Stimulated activated CD4-positive, alpha-beta T cell treated with anti-CD3 and anti-CD28 coated beads, Interleukin-15, amount 100 ng/mL, for 24 hours (primary cell): Measurements from ENCODE around the gene ARRDC1.
"Not testable (repeated sequence)": the region's sequence is repeated elsewhere in the genome, so short reads cannot be mapped to it uniquely, and the experiment has no call there.

Experiments used
- DNase-seq: peaks from one replicate; pipeline ENCODE4 v3.0.0-alpha.2; 2020

Gene ARRDC1, protein sequence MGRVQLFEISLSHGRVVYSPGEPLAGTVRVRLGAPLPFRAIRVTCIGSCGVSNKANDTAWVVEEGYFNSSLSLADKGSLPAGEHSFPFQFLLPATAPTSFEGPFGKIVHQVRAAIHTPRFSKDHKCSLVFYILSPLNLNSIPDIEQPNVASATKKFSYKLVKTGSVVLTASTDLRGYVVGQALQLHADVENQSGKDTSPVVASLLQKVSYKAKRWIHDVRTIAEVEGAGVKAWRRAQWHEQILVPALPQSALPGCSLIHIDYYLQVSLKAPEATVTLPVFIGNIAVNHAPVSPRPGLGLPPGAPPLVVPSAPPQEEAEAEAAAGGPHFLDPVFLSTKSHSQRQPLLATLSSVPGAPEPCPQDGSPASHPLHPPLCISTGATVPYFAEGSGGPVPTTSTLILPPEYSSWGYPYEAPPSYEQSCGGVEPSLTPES

DNA sequence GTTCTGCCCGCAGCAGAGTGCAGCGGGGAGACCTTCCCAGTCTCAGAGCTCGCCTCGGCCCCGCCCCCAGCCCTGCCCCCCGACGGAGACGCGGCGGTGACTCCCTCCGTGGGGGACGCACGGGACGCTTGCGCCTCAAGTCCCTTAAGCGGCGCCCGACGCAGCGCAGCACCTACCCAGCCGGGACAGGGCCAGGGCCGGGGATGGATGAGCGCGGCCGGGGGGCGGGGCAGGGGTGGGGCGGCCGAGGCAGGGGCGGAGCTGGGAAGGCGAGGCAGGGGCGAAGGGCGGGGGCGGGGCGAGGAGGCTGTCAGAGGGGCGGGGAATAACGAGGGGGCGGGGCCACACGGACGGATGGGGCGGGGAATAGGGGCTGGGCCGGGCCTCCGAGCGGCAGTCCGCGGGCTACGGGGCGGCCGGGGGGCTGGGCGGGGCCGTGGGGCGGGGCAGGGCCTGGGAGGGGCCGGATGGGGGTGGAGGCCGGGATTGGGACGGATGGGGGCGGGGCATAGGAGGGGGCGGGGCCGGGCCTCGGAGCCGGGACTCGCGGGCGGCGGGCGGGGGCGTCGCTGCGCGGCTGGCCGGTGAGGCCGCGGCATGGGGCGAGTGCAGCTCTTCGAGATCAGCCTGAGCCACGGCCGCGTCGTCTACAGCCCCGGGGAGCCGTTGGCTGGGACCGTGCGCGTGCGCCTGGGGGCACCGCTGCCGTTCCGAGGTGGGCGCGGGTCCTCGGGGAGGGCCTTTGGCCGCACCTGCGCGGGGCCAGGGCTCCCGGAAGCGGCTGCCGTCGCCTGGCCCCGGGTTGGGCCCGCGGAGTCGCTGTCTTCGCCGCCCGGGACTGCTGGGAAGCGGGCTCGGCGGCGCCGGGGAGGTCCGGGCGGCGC, at the start of gene ARRDC1:
Gene ARRDC1 (plus strand): TSS at position 566 of the 884 bp plus-strand sequence. CDS start 32 bp downstream, at position 598.
- peak; percentile 94 for DNase-seq

DNA sequence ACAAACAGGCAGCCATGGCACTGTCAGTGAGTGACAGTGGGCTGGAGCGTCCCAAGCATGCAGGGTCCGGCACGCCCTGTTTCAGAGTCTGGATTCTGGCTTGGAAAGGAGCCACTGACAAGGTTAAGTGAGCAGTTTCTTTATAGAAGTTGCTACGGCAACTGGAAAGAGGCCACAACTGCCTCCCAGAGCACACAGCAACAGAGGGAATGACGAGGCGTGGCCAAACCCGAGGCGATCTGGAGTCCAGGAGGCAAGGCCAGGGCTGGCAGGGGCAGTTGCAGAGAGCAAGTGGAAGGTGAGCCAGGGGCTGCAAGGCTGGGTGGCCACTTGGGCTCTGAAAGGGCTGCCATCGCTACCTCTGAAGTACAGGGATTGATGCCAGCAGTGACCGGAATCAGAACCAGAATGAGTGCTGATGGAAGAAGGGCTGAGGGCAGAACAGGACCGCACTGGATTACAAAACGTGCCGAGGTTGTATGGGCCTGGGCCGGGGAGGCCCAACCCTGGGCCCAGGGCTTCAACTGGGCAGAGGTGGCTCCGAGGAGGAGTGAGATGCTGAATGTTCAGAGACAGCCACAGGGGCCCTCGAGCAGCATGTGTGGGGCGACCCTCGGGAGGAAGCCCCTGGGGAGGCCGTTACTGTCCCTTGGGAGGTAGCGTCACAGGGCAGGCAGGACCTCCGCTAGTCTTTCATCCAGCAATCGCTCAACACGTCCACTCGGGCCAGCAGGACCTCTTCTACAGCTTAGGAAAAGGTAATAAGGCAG, 49.2 kb upstream of the ARRDC1 start:
- no peak for DNase-seq

DNA sequence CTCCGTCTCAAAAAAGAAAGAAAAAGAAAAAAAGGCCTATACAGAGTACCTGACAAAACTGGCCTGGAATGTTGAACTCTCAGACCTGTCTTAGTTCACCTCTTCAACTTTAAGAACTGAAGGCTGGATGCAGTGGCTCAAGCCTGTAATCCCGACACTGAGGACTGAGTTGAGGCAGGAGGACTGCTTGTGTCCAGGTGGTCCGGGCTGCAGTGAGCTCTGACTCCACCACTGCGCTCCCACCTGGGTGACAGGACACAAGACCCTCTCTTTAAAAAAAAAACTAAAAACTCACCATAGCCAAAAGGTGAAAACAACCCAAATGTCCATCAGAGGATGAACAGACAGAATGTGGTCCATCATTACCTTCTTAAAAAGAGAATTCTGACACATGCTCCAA, 47.4 kb upstream of the ARRDC1 start:
- DNase-seq, result no peak

DNA sequence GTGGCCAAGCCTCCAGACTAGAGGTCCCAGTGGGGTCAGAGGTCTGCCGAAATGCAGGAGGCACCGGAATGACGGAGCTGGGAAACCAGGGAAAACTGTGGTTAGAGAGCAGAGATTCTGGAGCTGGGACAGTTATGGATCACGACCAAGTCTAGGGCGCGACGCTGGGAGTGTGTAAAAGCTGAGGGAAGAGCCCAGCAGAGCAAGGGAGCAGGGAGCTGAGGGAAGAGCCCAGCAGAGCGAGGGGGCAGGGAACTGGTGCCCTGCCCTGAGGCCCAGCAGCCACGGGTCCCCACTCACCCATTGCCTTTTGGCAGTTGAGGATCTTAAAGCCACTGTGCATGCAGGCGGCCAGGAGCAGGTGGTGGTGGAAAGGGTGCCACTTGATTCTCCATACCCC, 41.4 kb upstream of the ARRDC1 start:
- no peak for DNase-seq

DNA sequence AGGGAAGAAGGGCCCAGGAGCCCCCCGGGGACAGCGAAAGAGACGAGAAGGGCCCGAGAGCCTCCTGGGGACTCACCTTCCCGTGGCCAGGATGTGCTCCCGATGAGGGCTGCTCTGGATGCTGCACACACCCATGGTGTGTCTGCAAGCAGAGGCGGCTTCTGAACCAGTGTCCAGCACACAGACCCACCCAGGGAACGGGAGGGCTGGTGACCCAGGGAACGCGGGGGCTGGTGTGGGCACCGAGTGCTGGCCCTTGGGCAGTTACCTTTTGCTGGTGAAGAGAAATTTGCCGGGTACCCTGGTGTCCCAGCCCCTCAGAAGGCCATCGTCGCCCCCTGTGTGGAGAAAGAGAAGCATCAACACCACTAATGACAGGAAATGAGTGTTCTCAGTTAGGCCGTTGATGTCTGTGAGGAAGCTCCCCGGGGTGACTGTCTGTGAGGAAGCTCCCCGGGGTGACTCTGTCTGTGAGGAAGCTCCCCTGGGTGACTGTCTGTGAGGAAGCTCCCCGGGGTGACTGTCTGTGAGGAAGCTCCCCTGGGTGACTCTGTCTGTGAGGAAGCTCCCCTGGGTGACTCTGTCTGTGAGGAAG, 40.6 kb upstream of the ARRDC1 start:
- no peak for DNase-seq

DNA sequence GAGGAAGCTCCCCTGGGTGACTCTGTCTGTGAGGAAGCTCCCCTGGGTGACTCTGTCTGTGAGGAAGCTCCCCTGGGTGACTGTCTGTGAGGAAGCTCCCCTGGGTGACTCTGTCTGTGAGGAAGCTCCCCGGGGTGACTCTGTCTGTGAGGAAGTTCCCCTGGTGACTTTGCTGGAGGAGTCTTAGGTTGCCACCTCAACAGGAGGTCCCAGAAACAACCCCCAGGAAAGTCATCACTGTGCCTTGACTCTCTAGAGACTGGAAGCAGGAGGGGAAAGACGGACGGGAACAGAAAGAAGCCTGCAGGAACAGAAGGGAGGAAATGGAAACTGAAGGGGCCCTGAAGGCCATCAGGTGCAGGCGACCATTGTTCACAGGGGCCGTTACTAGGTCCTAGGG, 37.0 kb upstream of the ARRDC1 start:
- DNase-seq, result not testable (repeated sequence)

- no peak for DNase-seq
Measured at GRCh38 chr9:137569609-137570203, 35.8 kb upstream of the ARRDC1 start.

- no peak for DNase-seq
Measured at GRCh38 chr9:137570566-137570965, 34.9 kb upstream of the ARRDC1 start.

DNA sequence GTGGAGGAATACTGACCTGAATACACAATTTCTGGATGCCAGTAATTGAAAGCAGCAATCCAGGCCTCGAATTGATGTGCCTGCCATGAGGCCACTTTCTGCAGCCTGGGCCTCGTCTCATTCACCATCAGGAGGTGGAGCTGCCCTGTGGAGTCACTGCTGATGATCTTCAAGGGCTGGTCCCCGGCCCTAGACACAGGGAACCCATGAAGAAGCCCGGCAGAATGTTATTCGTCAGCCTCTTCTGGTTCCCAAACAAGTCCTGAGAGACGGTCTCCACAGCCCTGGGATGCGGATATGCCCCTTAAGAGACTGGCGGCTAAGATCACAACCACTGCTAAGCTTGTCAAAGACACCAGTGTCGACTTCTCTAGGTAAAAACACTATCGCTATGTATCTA, 31.3 kb upstream of the ARRDC1 start:
- DNase-seq, result no peak

DNA sequence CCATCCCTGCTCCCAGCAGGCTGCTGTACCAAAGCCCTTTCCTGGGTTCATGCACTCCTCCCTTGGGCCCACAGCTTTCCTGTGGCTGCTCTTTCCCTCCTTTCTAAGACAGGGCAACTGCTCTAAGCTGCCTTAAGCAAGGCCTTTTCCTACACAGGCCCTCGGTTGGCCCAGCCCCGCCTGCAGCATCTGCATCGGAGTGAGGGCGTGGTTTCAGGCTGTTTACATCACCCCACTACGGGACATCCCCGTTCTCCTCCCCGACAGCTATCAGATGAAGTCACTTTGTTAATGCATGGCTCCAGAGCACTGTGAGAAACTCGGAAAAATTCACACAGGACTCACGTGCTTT, 30.1 kb upstream of the ARRDC1 start:
- no peak for DNase-seq

DNA sequence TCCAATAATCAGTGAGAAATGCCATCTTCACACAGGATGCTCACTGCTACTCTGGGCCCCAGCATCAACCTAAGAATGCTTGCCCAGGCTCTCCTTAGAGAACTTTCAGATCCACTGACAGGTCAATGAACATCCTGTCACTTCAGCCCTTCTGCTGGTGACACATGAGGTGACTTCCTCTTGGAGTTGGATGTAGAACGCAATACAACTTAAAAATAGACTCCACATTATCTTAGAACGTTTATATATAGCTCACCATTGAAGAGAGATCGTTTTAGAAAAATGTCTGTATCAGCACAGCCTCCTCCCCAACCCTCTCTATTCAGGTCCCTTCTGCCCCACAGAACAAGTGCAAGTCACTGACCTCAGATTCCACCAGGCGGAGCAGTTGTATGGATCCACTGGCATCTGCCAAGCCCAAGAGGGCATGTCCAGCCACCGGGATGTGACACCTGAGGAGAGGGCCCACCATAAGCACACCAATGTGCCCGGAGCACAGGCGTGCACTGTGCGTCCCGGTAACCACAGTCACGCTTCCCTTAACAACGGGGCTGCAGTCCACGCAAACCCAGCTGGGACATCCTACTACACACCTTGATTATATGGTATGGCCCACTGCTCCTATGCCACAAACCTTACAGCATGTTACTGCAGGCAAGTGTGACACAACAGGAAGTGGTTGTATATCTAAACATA, 29.6 kb upstream of the ARRDC1 start:
- no peak for DNase-seq

- DNase-seq, result peak; percentile 98
Measured at GRCh38 chr9:137578518-137579258, 26.8 kb upstream of the ARRDC1 start, which contains the start of gene DPH7. Gene DPH7, minus strand, starts transcription at chr9:137578925. Its CDS starts 148 bp downstream, at chr9:137578777.

DNA sequence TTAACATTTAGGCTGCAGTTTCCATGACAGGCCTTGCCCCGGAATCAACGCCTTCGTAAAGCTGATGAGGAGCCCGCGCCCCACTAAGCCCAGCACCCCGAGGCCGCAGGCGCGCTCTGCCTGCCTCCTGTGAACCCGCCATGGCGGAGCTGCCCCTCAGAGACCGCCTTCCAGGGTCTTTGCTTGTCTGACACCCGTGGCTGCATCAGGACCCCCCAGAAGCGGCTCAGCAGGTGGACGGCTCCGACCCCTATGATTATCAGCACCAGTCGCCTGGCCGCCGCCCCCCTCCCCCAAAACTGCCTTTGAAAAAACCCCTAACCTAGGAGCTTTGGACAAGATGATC, 26.3 kb upstream of the ARRDC1 start:
- DNase-seq, result no peak

- DNase-seq, result no peak
Measured at GRCh38 chr9:137580209-137580953, 25.1 kb upstream of the ARRDC1 start.

DNA sequence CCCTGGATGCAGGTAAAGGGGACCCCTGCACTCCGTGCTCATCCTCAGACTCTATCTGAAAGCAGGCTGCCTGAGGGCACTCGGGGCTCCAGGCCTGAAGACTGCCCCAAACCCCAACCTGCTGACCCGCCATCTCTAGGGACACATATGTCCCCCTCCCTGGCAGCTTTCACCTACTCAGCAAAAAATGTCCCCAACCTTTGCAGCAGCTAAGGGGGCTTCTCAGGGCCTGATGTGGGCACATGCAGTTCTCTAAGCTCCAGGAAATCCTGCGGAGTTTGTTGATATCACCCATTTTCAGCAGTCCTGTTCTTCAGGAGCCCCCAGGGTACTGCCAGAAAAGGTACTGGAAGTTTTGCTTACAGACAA, 24.5 kb upstream of the ARRDC1 start:
- DNase-seq, result no peak

DNA sequence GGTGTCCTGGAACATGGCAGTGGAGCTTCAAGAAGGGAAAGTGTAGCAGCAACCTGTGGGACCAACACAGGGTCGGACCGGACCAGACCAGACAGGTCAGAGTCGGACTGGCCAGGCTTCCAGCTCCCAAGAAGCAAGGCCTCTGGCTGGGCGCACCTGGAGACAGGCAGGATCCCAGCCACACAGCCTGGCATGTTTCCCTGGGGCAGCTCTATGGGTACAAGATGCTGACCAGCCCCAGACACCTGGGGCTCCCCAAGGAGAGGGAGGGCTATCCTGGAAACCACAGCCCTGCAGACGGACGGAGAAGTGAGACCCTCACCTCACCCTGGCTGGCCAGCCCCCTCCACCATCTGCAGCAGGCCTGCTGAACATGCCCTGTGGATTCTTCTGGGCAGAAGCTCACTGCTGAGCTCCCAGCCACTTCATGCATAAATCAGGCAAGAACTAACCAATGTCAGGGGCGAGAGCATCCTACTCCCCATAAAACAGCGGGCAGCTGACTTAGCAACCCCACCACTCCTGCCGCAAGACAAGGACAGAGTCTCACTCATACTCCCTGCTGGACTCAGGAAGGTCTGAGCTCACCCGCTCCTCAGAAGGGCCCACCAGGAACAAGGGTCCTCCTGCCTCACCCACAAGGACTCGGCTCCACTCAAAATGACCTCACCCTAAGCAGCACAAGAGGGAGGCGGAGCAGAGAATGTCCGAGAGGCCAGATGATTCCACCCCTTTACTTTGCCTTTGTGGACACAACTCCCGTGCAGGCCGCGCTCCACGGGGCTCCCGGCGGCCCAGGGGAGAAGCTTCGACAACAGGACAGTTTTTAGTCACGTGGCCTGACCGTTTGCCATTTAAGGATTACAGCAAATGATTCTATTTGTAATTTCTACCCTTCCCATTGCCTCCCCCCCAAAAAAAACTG, 23.9 kb upstream of the ARRDC1 start:
- DNase-seq, result no peak

GRCh38 chr9:137582286-137582860, 23.1 kb upstream of the ARRDC1 start:
- DNase-seq, result peak; percentile 32

GRCh38 chr9:137583347-137583746, 22.1 kb upstream of the ARRDC1 start:
- DNase-seq, result no peak

DNA sequence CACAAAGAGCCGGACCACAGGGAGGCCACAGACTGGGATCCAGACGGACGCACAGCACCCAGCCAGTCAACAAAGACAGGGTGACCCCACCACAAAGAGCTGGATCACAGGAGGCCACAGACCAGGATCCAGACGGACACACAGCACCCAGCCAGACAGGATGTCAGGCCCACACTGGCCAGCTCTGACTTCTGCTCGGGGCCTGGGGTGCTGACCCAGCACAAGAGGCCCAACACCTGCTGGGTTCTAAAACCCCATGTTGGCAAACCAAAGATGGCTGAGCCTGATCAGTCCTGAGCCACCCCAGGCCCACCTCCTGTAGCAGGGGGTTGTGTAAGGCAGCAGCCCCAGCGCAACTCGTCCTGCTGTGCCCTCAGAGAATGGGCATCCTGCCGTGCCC, 21.5 kb upstream of the ARRDC1 start:
- DNase-seq, result no peak
